PFSK-1 (cell line): ENCODE measurements around the gene DDX47.

Experiments
- POLR2AphosphoS5 ChIP-seq: IDR thresholded peaks from 2 replicates; pipeline ENCODE4 v1.6.1; 2012; ENCODE audit warnings: low read depth, mild to moderate bottlenecking, control low read depth, low read length, moderate library complexity
- SIN3A ChIP-seq: IDR thresholded peaks from 2 replicates; pipeline ENCODE4 v1.6.1; 2012; ENCODE audit warnings: mild to moderate bottlenecking, low read length, moderate library complexity, borderline replicate concordance; ENCODE audit not compliant: insufficient read depth
- TF ChIP-seq, protein P1 (sequence below), 2 experiments: IDR thresholded peaks; 2 replicates each; pipeline versions ENCODE4 v1.6.1 to v1.8.0; 2011 to 2012; ENCODE audit warnings: low read depth in 2 of 2, low read length in 2 of 2, control low read depth in 1 of 2, inconsistent platforms in 1 of 2, mild to moderate bottlenecking in 1 of 2, moderate library complexity in 1 of 2; ENCODE audit not compliant: insufficient read depth in 1 of 2

GRCh38 chr12:12840580-12840899 lies 27.4 kb downstream of the DDX47 start:
- TF ChIP-seq SIN3A = no peak
- TF ChIP-seq, protein P1, sequence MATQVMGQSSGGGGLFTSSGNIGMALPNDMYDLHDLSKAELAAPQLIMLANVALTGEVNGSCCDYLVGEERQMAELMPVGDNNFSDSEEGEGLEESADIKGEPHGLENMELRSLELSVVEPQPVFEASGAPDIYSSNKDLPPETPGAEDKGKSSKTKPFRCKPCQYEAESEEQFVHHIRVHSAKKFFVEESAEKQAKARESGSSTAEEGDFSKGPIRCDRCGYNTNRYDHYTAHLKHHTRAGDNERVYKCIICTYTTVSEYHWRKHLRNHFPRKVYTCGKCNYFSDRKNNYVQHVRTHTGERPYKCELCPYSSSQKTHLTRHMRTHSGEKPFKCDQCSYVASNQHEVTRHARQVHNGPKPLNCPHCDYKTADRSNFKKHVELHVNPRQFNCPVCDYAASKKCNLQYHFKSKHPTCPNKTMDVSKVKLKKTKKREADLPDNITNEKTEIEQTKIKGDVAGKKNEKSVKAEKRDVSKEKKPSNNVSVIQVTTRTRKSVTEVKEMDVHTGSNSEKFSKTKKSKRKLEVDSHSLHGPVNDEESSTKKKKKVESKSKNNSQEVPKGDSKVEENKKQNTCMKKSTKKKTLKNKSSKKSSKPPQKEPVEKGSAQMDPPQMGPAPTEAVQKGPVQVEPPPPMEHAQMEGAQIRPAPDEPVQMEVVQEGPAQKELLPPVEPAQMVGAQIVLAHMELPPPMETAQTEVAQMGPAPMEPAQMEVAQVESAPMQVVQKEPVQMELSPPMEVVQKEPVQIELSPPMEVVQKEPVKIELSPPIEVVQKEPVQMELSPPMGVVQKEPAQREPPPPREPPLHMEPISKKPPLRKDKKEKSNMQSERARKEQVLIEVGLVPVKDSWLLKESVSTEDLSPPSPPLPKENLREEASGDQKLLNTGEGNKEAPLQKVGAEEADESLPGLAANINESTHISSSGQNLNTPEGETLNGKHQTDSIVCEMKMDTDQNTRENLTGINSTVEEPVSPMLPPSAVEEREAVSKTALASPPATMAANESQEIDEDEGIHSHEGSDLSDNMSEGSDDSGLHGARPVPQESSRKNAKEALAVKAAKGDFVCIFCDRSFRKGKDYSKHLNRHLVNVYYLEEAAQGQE (IDR thresholded peaks at IDR 0.05; ENCODE audit: insufficient read depth in 1 of 2, low read depth in 2 of 2, low read length in 2 of 2) = no peak
- TF ChIP-seq POLR2AphosphoS5 = no peak
